Measurements from ENCODE around the gene SAMD9L.

The SAMD9L gene

GRCh38 chr7:93148144-93148543 is at the start of gene SAMD9L:
SAMD9L (minus strand) TSS chr7:93148385; CDS start chr7:93135971, 12,414 bp downstream.
- peak within 1 kb of the TSS; percentile 95 for H3K27ac Mint-ChIP-seq
- no peaks in the 10 kb centered on the region for H3K27me3 Mint-ChIP-seq
- H3K9me3 Mint-ChIP-seq = peaks cover 7% of the 10 kb centered on the region
- H3K4me3 Mint-ChIP-seq = peak within 1 kb of the TSS; percentile 86
- H3K4me1 Mint-ChIP-seq = peaks cover 38% of the 10 kb centered on the region
- H3K36me3 Mint-ChIP-seq = peaks cover 21% of the 10 kb centered on the region

- no peaks in the 10 kb centered on the region for H3K36me3 Mint-ChIP-seq
- H3K27me3 Mint-ChIP-seq = peaks cover 16% of the 10 kb centered on the region
- H3K4me1 Mint-ChIP-seq = no peaks in the 10 kb centered on the region
- H3K9me3 Mint-ChIP-seq = no peaks in the 10 kb centered on the region
- H3K4me3 Mint-ChIP-seq = no peak overlapping the region
- H3K27ac Mint-ChIP-seq = no peak overlapping the region
Observed at GRCh38 chr7:93196336-93196735, 48.2 kb upstream of the SAMD9L start.

GRCh38 chr7:93194386-93194785 is 46.2 kb upstream of the SAMD9L start:
- Mint-ChIP-seq H3K4me1 (no peaks in the 10 kb centered on the region), H3K27me3 (peaks cover 20% of the 10 kb centered on the region), H3K4me3 (no peak overlapping the region), H3K27ac (no peak overlapping the region), H3K36me3 (no peaks in the 10 kb centered on the region), H3K9me3 (no peaks in the 10 kb centered on the region)

- H3K27ac Mint-ChIP-seq = no peak overlapping the region
- no peak overlapping the region for H3K4me3 Mint-ChIP-seq
- no peaks in the 10 kb centered on the region for H3K36me3 Mint-ChIP-seq
- H3K9me3 Mint-ChIP-seq = no peaks in the 10 kb centered on the region
- no peaks in the 10 kb centered on the region for H3K4me1 Mint-ChIP-seq
- H3K27me3 Mint-ChIP-seq = peaks cover 17% of the 10 kb centered on the region
Observed at GRCh38 chr7:93188870-93189634, 40.9 kb upstream of the SAMD9L start.

- H3K9me3 Mint-ChIP-seq = no peaks in the 10 kb centered on the region
- no peaks in the 10 kb centered on the region for H3K36me3 Mint-ChIP-seq
- H3K4me1 Mint-ChIP-seq = no peaks in the 10 kb centered on the region
- H3K27me3 Mint-ChIP-seq = peaks cover 18% of the 10 kb centered on the region
- H3K4me3 Mint-ChIP-seq = no peak overlapping the region
- H3K27ac Mint-ChIP-seq = no peak overlapping the region
Observed at GRCh38 chr7:93185303-93186027, 37.3 kb upstream of the SAMD9L start.

GRCh38 chr7:93179173-93179572 is 31.0 kb upstream of the SAMD9L start:
- no peaks in the 10 kb centered on the region for H3K9me3 Mint-ChIP-seq
- no peak overlapping the region for H3K4me3 Mint-ChIP-seq
- peaks cover 11% of the 10 kb centered on the region for H3K27me3 Mint-ChIP-seq
- H3K36me3 Mint-ChIP-seq = no peaks in the 10 kb centered on the region
- no peak overlapping the region for H3K27ac Mint-ChIP-seq
- H3K4me1 Mint-ChIP-seq = no peaks in the 10 kb centered on the region

GRCh38 chr7:93178213-93178612 is 30.0 kb upstream of the SAMD9L start:
- Mint-ChIP-seq H3K4me3 (no peak overlapping the region), H3K9me3 (no peaks in the 10 kb centered on the region), H3K27me3 (peaks cover 10% of the 10 kb centered on the region), H3K27ac (no peak overlapping the region), H3K4me1 (no peaks in the 10 kb centered on the region), H3K36me3 (no peaks in the 10 kb centered on the region)

- no peak overlapping the region for H3K27ac Mint-ChIP-seq
Observed at GRCh38 chr7:93176992-93177580, 28.9 kb upstream of the SAMD9L start.

GRCh38 chr7:93175219-93175618 is 27.0 kb upstream of the SAMD9L start:
- H3K36me3 Mint-ChIP-seq = no peaks in the 10 kb centered on the region
- H3K4me1 Mint-ChIP-seq = no peaks in the 10 kb centered on the region
- H3K4me3 Mint-ChIP-seq = no peak overlapping the region
- H3K27ac Mint-ChIP-seq = no peak overlapping the region
- H3K27me3 Mint-ChIP-seq = peaks cover 6% of the 10 kb centered on the region
- peaks cover 13% of the 10 kb centered on the region for H3K9me3 Mint-ChIP-seq

More at GRCh38 chr7:93176992-93177580, 28.9 kb upstream of the SAMD9L start:
- Mint-ChIP-seq H3K9me3 (peaks cover 5% of the 10 kb centered on the region), H3K27me3 (peaks cover 4% of the 10 kb centered on the region), H3K4me1 (no peaks in the 10 kb centered on the region), H3K36me3 (no peaks in the 10 kb centered on the region), H3K4me3 (no peak overlapping the region)

GRCh38 chr7:93172683-93173082 is 24.5 kb upstream of the SAMD9L start:
- peaks cover 19% of the 10 kb centered on the region for H3K9me3 Mint-ChIP-seq
- no peak overlapping the region for H3K4me3 Mint-ChIP-seq
- H3K4me1 Mint-ChIP-seq = no peaks in the 10 kb centered on the region
- H3K36me3 Mint-ChIP-seq = peaks cover 5% of the 10 kb centered on the region
- peaks cover 5% of the 10 kb centered on the region for H3K27me3 Mint-ChIP-seq
- H3K27ac Mint-ChIP-seq = no peak overlapping the region

GRCh38 chr7:93171606-93172226 is 23.5 kb upstream of the SAMD9L start:
- no peak overlapping the region for H3K4me3 Mint-ChIP-seq
- H3K27me3 Mint-ChIP-seq = peaks cover 5% of the 10 kb centered on the region
- H3K4me1 Mint-ChIP-seq = no peaks in the 10 kb centered on the region
- H3K36me3 Mint-ChIP-seq = peaks cover 5% of the 10 kb centered on the region
- H3K27ac Mint-ChIP-seq = no peak overlapping the region
- peaks cover 19% of the 10 kb centered on the region for H3K9me3 Mint-ChIP-seq

GRCh38 chr7:93165447-93165846 is 17.3 kb upstream of the SAMD9L start:
- H3K27ac Mint-ChIP-seq = no peak overlapping the region

GRCh38 chr7:93164766-93165165 is 16.6 kb upstream of the SAMD9L start:
- H3K36me3 Mint-ChIP-seq = peaks cover 7% of the 10 kb centered on the region
- no peak overlapping the region for H3K4me3 Mint-ChIP-seq
- peaks cover 7% of the 10 kb centered on the region for H3K9me3 Mint-ChIP-seq
- H3K27ac Mint-ChIP-seq = no peak overlapping the region
- H3K4me1 Mint-ChIP-seq = no peaks in the 10 kb centered on the region
- H3K27me3 Mint-ChIP-seq = no peaks in the 10 kb centered on the region

More at GRCh38 chr7:93165447-93165846, 17.3 kb upstream of the SAMD9L start:
- Mint-ChIP-seq H3K36me3 (peaks cover 7% of the 10 kb centered on the region), H3K9me3 (peaks cover 7% of the 10 kb centered on the region), H3K27me3 (no peaks in the 10 kb centered on the region), H3K4me3 (no peak overlapping the region), H3K4me1 (no peaks in the 10 kb centered on the region)

- Mint-ChIP-seq H3K27me3 (no peaks in the 10 kb centered on the region), H3K4me1 (no peaks in the 10 kb centered on the region), H3K36me3 (peaks cover 2% of the 10 kb centered on the region), H3K4me3 (no peak overlapping the region), H3K27ac (no peak overlapping the region), H3K9me3 (no peaks in the 10 kb centered on the region)
Observed at GRCh38 chr7:93161181-93161762, 13.1 kb upstream of the SAMD9L start.

GRCh38 chr7:93160410-93160809 is 12.2 kb upstream of the SAMD9L start:
- no peaks in the 10 kb centered on the region for H3K27me3 Mint-ChIP-seq
- no peaks in the 10 kb centered on the region for H3K9me3 Mint-ChIP-seq
- H3K27ac Mint-ChIP-seq = no peak overlapping the region
- H3K4me1 Mint-ChIP-seq = no peaks in the 10 kb centered on the region
- no peak overlapping the region for H3K4me3 Mint-ChIP-seq
- H3K36me3 Mint-ChIP-seq = peaks cover 2% of the 10 kb centered on the region

Data from activated naive CD4-positive, alpha-beta T cell treated with anti-CD3 and anti-CD28 coated beads, Interleukin-2, amount 50 U/mL, for 24 hours (primary cell).